Loucy (cell line): ENCODE results near the gene APOBEC3H.
"Not testable (repeated sequence)": the region's sequence is repeated elsewhere in the genome, so short reads cannot be mapped to it uniquely, and the experiment has no call there.

Source experiments
- H2AFZ ChIP-seq: fragments of 200-600 bp; sonication (generic); 2 replicates; pipeline ENCODE4 v1.6.0; 2016; ENCODE audit warnings: antibody characterized with exemption, mild to moderate bottlenecking, low read length, moderate library complexity
- H3F3A ChIP-seq: fragments of 200-600 bp; 2 replicates; pipeline ENCODE4 v1.6.0; 2016; ENCODE audit warnings: antibody characterized with exemption, low read depth, mild to moderate bottlenecking
- H3K27me3 ChIP-seq: fragments of 200-600 bp; sonication (generic); 2 replicates; pipeline ENCODE4 v1.6.1; 2014; ENCODE audit warnings: low read length, mild to moderate bottlenecking; ENCODE audit not compliant: insufficient read depth, poor library complexity, severe bottlenecking
- H3K36me3 ChIP-seq: fragments of 200-600 bp; sonication (generic); 2 replicates; pipeline ENCODE4 v1.6.1; 2016; ENCODE audit warnings: low read length; ENCODE audit not compliant: insufficient read depth
- H3K4me1 ChIP-seq: fragments of 200-600 bp; sonication (generic); 2 replicates; pipeline ENCODE4 v1.5.1; 2014; ENCODE audit warnings: low read length, mild to moderate bottlenecking; ENCODE audit not compliant: insufficient read depth, poor library complexity, severe bottlenecking
- H3K4me2 ChIP-seq: fragments of 200-600 bp; sonication (generic); 2 replicates; pipeline ENCODE4 v1.6.0; 2014; ENCODE audit warnings: antibody characterized with exemption, low read length, low read depth, mild to moderate bottlenecking; ENCODE audit not compliant: poor library complexity, severe bottlenecking
- H3K4me3 ChIP-seq: fragments of 200-600 bp; sonication (generic); 2 replicates; pipeline ENCODE4 v1.5.1; 2014; ENCODE audit warnings: low read length, mild to moderate bottlenecking, mixed read lengths; ENCODE audit not compliant: poor library complexity, severe bottlenecking
- H3K79me2 ChIP-seq: fragments of 200-600 bp; sonication (generic); 2 replicates; pipeline ENCODE4 v1.6.1; 2014; ENCODE audit warnings: low read length; ENCODE audit not compliant: insufficient read depth
- H3K9ac ChIP-seq: fragments of 200-600 bp; sonication (generic); 2 replicates; pipeline ENCODE4 v1.6.0; 2014; ENCODE audit warnings: mild to moderate bottlenecking, low read depth, low read length, moderate library complexity; ENCODE audit not compliant: poor library complexity, severe bottlenecking
- H3K9me2 ChIP-seq: fragments of 200-600 bp; sonication (generic); replicated peaks from 2 replicates; pipeline ENCODE4 v1.6.1; 2016; ENCODE audit warnings: low read depth, low read length, mixed read lengths
- H3K9me3 ChIP-seq: fragments of 200-600 bp; sonication (generic); 2 replicates; pipeline ENCODE4 v1.6.1; 2014; ENCODE audit warnings: mild to moderate bottlenecking, antibody characterized with exemption, low read length, low read depth; ENCODE audit not compliant: insufficient read depth
- H4K20me1 ChIP-seq: fragments of 200-600 bp; sonication (generic); 2 replicates; pipeline ENCODE4 v1.6.0; 2014; ENCODE audit warnings: antibody characterized with exemption, low read length, mild to moderate bottlenecking; ENCODE audit not compliant: insufficient read depth, poor library complexity, severe bottlenecking
- CTCF ChIP-seq: fragments of 200-600 bp; sonication (generic); conservative IDR thresholded peaks from 2 replicates; pipeline ENCODE4 v1.5.1; 2014; ENCODE audit warnings: mild to moderate bottlenecking, antibody characterized with exemption, low read length
- EZH2phosphoT487 ChIP-seq: fragments of 200-600 bp; IDR thresholded peaks from 2 replicates; pipeline ENCODE4 v1.6.1; 2018; ENCODE audit warnings: antibody characterized with exemption, mild to moderate bottlenecking, moderate library complexity, borderline replicate concordance

APOBEC3H gene

GRCh38 chr22:39070186-39070585 lies 26.9 kb upstream of the APOBEC3H start:
- Histone ChIP-seq H3F3A (peaks cover 14% of the 10 kb centered on the region), H3K79me2 (peaks cover 24% of the 10 kb centered on the region), H3K36me3 (no peaks in the 10 kb centered on the region), H3K27me3 (no peaks in the 10 kb centered on the region), H3K9me2 (no peaks in the 10 kb centered on the region), H3K9ac (peak overlapping the region; percentile 47), H3K9me3 (no peaks in the 10 kb centered on the region), H4K20me1 (no peaks in the 10 kb centered on the region), H2AFZ (no peak overlapping the region), H3K4me2 (peak overlapping the region; percentile 21), H3K4me1 (peaks cover 55% of the 10 kb centered on the region), H3K4me3 (no peak overlapping the region)
- no peak for TF ChIP-seq CTCF
- TF ChIP-seq EZH2phosphoT487: no peak

GRCh38 chr22:39072581-39072981 lies 24.5 kb upstream of the APOBEC3H start:
- H3K4me3 ChIP-seq, H3K4me2 ChIP-seq, H3K9me3 ChIP-seq, H4K20me1 ChIP-seq, H3K27me3 ChIP-seq, H3K9me2 ChIP-seq, H3K9ac ChIP-seq, H2AFZ ChIP-seq, H3K36me3 ChIP-seq, H3F3A ChIP-seq: not testable (repeated sequence)
- H3K4me1 ChIP-seq: peaks cover 40% of the 10 kb centered on the region
- H3K79me2 ChIP-seq: peaks cover 23% of the 10 kb centered on the region

GRCh38 chr22:39073981-39074380 lies 23.1 kb upstream of the APOBEC3H start:
- H3K4me1 ChIP-seq: peaks cover 34% of the 10 kb centered on the region
- no peak overlapping the region for H3K4me2 ChIP-seq
- H3K9me2 ChIP-seq: no peaks in the 10 kb centered on the region
- no peaks in the 10 kb centered on the region for H4K20me1 ChIP-seq
- H3K36me3 ChIP-seq: no peaks in the 10 kb centered on the region
- no peak overlapping the region for H3K9ac ChIP-seq
- TF ChIP-seq EZH2phosphoT487 (no peak), CTCF (no peak)
- no peak overlapping the region for H3K4me3 ChIP-seq
- H3K79me2 ChIP-seq: peaks cover 23% of the 10 kb centered on the region
- H3K9me3 ChIP-seq: no peaks in the 10 kb centered on the region
- H3K27me3 ChIP-seq: no peaks in the 10 kb centered on the region
- peaks cover 4% of the 10 kb centered on the region; the same call in 1 of the 2 replicates for H3F3A ChIP-seq
- no peak overlapping the region for H2AFZ ChIP-seq

- Histone ChIP-seq H3K4me1 (peaks cover 41% of the 10 kb centered on the region), H3K4me2 (peak overlapping the region; percentile 69), H3K4me3 (peak overlapping the region; percentile 71), H3K79me2 (peaks cover 45% of the 10 kb centered on the region), H3K9ac (peak overlapping the region; percentile 96)
- H4K20me1 ChIP-seq, H3K9me2 ChIP-seq, H3K27me3 ChIP-seq, H3K9me3 ChIP-seq, H3K36me3 ChIP-seq, H3F3A ChIP-seq, H2AFZ ChIP-seq: not testable (repeated sequence)
Measured at GRCh38 chr22:39076155-39077025, 20.7 kb upstream of the APOBEC3H start.

GRCh38 chr22:39077026-39077840 lies 19.8 kb upstream of the APOBEC3H start, which contains the start of gene APOBEC3G:
Gene APOBEC3G, plus strand, starts transcription at chr22:39077275. Its CDS starts 87 bp downstream, at chr22:39077362.
- not testable (repeated sequence) for H2AFZ ChIP-seq, H4K20me1 ChIP-seq, H3K27me3 ChIP-seq, H3K36me3 ChIP-seq, H3F3A ChIP-seq, H3K9me2 ChIP-seq, H3K9me3 ChIP-seq
- H3K4me2 ChIP-seq: peak within 1 kb of the TSS; percentile 89
- H3K4me3 ChIP-seq: peak within 1 kb of the TSS; percentile 90
- peaks cover 49% of the 10 kb centered on the region for H3K4me1 ChIP-seq
- H3K9ac ChIP-seq: peak within 1 kb of the TSS; percentile 96
- H3K79me2 ChIP-seq: peaks cover 53% of the 10 kb centered on the region
